GM18505 (cell line): ENCODE measurements around the gene NTN5.

Source experiments
- ATAC-seq: cut with Tn5 transposase; IDR thresholded peaks from one replicate; pipeline ENCODE4 v1.9.1; 2021; ENCODE audit not compliant: unreplicated experiment
- POLR2A ChIP-seq: IDR thresholded peaks from 4 replicates; pipeline ENCODE4 v1.6.1; 2011; ENCODE audit warnings: borderline replicate concordance; ENCODE audit not compliant: insufficient read depth, insufficient read length; ENCODE audit errors: extremely low read depth

The NTN5 gene

DNA sequence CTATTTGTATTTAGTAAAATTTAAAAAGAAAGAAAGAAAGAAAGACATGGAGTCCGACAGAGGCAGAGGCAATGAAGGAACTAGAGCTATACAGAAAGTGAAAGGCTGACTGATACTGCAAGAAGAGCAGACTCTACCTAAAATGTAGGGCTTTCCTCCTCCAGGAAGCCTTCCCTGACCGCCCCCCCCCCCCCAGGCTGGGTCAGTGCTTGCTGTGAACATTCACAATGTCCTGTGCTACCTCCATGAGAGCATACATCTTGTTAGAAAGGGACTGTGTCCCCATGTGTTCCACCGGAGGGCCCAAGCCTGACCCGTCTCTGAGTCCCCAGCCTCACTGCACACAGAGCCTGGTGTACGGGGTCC lies 21.2 kb downstream of the NTN5 start:
- ATAC-seq, result no peak
- no peak for TF ChIP-seq POLR2A

DNA sequence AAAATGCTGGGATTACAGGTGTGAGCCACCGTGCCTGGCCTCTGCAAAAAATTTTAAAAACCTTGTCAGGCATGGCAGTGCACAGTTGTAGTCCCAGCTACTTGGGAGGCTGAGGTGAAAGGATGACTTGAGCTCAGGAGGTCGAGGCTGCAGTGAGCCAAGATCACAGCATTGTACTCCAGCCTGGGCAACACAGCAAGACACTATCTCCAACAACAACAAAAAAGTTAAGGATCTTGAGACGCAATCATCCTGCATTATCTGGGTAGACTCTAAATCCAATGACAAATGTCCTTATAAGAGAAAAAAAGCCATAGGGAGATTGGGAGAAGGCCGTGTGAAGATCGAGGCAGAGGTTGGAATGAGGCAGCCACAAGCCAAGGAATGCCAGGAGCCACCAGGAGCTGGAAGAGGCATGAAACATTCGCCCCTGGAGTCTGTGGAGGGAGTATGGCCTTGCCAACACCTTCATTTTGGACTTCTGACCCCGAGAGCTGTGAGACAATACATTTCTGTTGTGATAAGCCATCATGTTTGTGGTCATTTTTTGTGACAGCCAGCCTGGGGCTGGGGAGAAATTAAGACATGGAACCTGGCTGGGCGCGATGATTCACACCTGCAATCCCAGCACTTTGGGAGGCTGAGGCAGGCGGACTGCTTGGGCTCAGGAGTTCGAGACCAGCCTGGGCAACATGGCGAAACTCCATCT lies 21.7 kb downstream of the NTN5 start:
- ATAC-seq, result no peak
- no peak for TF ChIP-seq POLR2A

DNA sequence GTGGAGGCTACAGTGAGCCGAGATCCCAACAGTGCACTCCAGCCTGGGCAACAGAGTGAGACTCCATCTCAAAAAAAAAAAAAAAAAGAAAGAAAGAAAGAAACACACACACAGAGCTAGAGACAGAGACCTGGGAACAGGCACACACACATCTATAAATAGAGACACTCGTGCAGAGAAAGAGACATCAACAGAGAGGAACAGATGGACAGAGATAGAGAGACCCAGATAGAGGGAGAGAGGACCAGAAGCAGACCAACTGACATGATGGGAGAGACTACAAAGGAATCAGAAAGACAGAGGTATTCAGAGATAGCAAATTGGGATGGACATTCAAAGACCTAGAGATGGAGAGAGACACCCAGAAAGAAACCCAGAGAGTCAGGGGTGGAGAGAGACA lies 24.7 kb downstream of the NTN5 start:
- no peak for ATAC-seq
- TF ChIP-seq POLR2A, result no peak

DNA sequence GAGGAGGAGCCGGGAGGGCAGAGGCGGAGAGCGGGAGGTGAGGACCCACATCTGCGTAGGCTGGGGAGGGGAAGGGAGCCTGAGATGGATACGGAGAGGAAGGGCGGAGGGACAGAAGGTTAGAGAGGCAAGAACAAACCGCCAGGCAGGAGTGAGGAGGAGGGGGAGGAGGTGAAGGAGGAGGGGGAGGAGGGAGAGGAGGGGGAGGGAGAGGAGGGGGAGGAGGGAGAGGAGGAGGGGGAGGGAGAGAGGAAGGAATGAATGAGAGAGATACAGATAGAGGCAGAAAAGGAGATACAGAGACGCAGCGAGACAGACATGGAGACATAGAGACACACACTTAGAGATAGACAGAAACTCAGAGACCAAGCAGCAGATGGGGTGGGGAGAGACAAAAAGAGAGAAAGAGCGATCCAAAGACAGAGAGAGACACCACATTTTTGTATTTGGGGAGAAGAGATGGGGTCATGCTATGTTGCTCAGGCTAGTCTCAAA lies 26.0 kb downstream of the NTN5 start:
- ATAC-seq, result no peak
- TF ChIP-seq POLR2A, result no peak

DNA sequence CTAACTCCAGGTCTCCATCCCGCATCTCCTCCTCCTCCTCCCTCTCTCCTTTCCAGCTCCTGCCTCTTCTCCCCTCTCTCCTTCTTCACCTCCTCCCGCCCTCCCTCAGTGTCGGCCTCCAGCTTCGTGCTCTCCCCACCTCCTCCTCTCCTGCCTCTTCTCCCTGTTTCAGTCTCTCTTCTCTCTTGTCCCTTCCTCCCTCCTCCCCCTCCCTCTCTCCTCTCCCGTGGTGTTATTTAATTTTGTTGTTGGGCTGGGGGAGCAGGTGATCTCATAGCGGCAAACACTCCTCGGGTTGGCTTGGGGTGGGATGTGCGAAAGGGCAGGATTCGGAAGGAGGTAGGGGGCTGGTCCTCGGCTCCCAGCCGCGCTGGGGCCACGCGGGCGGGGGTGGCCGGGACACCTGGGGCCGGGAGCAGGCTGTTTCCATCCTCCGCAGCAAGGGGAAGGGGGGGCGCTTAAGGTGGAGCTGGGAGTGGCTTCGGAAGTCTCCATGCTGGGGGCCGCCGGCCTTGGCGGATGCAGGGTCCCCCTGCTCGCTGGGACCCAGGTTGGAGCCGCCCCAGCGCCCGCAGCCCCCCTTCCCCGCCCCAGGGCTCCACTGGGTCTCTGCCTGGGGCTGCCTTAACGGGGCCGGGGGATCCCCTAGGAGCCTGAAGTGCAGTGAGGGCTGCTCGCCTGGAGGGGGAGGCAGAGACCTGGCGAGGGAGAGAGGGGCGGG lies 26.7 kb downstream of the NTN5 start, which contains the start of gene CA11:
CA11 (minus strand) TSS at position 187 of the 721 bp plus-strand sequence. CDS start 555 bp downstream, outside the sequence.
- peak; percentile 78 for ATAC-seq
- TF ChIP-seq POLR2A, result no peak

DNA sequence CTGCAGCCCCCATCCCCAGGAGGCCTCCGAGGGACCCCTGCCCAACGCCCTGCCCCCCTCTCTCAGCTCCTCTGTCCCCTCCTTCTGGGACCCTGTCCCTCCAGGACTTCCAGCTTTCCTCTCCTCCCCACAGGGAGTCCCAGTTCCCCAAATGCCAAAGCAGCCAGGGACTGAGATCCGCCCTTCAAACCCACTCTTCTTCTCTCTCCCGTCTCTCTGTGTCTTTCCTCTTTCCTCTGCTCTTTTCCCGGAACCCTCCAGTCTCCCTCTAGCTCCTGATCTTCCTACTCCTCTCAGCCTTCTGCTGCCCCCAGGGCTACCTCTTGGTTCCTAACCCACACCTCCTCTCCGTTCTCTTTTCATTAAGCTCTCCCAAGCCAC lies 27.2 kb downstream of the NTN5 start:
- no peak for ATAC-seq
- TF ChIP-seq POLR2A, result no peak

DNA sequence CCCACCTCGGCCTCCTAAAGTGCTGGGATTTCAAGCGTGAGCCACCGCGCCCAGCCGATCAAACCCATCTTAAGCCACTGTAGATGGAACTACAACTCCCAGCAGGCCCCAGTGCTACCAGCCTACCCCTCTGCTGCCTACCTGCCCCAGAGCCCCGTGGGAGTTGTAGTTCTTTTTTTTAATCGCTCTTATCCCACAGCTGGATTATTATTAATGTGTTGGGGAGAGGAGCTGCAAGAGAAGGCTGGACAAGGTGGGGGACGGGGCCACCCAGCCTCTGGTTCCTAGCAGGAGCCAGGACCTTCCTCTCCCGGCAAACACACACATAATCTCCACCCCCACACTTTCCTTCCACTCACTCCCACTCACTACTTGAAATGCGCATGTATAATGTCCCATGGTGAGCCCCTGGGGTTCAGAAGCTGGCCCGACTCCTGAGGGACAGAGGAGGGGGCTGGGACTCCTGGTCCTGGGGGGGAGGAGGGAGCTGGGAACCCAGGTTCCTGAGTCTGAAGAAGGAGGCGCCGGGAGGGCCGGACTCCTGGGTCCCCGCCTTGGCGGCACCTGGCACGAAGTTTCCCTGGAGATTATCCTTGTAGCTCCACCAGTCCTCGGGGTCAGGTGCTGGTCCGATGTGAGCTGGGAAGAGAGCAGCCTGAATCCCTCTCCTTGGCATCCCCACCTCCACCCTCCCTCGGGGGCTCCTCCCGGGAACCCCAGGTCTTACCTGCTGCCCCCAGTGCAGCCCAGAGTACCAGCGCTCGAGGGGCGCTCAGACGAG lies 27.8 kb downstream of the NTN5 start:
- peak; percentile 31 for TF ChIP-seq POLR2A
- no peak for ATAC-seq

DNA sequence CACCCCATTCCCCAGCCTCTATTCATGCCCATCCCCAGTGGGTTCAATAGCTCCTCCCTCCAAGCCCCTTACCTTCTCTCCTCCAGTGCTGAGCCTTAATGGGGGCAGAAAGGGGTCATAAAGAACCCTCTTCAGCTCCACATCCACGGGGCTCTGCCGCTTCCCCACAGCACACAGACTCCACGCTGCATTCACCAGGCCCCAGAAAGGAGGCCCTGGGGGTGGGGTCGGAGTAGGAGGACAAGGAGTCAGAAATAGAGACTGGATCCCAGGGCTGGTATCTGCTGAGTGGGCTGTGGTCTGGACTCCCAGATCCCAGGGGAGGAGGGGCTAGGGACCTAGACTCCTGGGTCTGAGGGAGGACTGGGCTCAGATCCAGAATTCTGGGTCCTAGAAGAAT lies 28.5 kb downstream of the NTN5 start:
- TF ChIP-seq POLR2A, result no peak
- no peak for ATAC-seq

DNA sequence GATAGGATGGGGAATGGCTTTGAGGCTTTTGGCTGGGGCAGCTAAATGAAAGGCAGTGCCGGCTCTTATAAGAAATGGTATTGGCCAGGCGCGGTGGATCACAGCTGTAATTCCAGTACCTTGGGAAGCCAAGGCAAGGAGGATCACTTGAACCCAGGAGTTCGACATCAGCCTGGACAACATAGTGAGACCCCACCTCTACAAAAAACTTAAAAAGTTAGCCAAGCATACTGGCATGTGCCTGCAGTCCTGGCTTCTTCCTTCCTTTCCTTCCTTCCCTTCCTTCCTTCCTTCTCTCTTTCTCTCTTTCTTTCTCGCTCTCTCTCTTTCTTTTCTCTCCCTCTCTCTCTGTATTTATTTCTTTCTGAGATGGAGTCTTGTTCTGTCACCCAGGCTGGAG lies 30.0 kb downstream of the NTN5 start:
- ATAC-seq, result no peak
- TF ChIP-seq POLR2A, result no peak

DNA sequence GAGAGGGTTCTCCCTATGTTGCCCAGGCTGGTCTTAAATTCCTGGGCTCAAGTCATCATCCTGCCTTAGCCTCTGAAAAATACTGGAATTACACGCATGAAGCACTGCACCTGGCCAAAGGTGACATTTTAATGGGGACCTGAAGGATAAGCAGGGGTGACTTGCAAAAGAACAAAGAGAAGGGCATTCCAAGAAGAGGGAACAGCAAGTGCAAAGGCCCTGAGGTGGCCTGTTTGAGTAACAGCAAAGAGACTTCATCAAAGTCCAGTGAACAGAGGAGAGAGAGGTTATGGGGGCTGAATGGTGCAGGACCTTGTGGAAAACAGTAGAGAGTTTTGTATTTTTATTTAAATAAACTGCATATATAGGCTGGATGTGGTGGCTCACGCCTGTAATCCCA lies 31.0 kb downstream of the NTN5 start:
- TF ChIP-seq POLR2A, result no peak

DNA sequence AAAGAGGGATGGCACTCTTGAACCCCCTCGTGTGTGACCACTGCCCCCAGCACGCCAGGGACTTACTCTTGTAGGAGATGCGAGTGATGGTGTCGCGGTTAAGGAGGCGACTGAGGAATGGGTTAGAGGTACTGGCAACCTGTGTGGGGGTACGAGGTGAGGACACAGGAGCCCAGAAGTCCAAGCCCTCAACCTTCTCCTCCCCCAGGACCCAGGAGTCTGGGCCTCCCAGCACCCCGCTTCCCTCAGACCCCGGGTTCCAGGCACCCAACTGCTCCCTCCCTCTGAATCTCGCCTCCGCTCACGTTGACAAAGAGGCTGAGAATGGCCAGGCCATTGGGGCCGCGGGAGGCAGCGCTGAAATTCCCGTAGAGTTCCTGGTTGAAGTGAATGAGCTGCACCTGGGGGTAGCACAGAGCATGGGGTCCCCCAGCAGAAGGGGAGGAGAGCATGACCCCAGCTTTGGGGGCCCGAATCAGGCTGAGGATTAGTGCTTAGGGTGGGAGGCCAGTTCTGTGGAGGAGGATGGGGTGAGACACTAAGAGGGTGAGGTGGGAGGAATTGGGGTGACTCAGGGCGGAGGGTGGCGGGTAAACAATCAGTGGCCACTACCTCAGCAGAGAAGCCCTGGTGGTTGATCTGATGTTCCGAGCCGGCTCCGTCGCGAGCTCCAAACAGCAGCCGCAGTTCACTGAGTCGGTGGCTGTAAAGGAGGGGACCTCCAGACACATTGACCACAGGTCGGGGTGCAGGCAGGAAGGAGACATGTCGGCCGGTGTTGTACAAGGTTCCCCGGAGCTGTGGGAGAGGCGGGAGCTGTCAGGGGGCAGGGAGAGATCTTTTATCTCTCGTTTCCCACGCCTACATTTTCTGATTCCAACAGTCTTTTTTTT lies 33.1 kb downstream of the NTN5 start:
- no peak for ATAC-seq
- no peak for TF ChIP-seq POLR2A

More for the DNA sequence above, 31.0 kb downstream of the NTN5 start:
- ATAC-seq, result no peak

DNA sequence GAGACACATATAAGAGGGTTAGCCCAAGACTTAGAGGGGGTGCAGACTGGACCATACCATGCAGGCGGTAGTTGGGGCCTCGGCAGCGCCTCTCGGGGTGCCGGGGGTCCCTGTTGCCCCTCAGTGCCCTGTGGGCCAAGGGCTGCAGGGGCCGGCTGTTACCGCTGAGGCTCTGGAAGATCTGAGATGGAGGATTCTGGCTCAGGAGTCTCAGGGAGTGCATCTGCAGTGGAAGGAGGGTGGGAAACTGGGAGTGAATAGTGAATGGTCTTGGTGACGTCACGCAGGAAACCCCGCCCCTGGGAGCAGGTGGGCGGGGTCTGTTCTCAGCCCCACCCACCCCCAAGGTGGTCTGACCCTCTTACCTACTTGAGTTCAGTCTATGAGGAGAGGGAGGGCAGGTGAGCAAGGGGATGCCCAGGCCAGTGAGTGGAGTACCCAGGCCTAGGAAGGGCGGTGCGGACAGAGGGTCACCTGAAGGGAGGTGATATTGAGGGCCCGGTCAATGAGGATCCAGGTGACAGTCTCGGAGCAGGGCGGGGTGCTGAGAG lies 33.9 kb downstream of the NTN5 start:
- TF ChIP-seq POLR2A, result no peak
- no peak for ATAC-seq
